CD14-positive monocyte (primary cell): ENCODE data around the gene P2RY6. TPM values are rescaled to one million over a fixed set of nuclear protein-coding genes. Genes with fewer than 3 reads are reported as not detected.

ENCODE experiments used
- DNase-seq, 3 donors: peaks; one replicate each; pipeline ENCODE4 v3.0.0-alpha.2; 2011 to 2022
- H2AFZ ChIP-seq: 2 replicates; pipeline ENCODE4 v1.6.0; 2012; ENCODE audit warnings: mild to moderate bottlenecking, low read depth, low read length, inconsistent platforms; ENCODE audit not compliant: insufficient read depth, poor library complexity, severe bottlenecking
- H3K27ac ChIP-seq, 2 donors: 1 replicate in 1 of 2; 2 replicates in 1 of 2; pipeline ENCODE4 v1.5.1; 2012 to 2013; ENCODE audit warnings: low read length in 2 of 2, control low read depth in 1 of 2, inconsistent platforms in 1 of 2, low read depth in 1 of 2, mild to moderate bottlenecking in 1 of 2
- H3K27me3 ChIP-seq, 2 donors: one replicate each; pipeline versions ENCODE4 v1.6.0 to v1.6.1; 2011 to 2013; ENCODE audit warnings: low read length in 2 of 2; ENCODE audit not compliant: control insufficient read depth in 2 of 2, insufficient read depth in 2 of 2
- H3K36me3 ChIP-seq, 2 donors: replicated peaks in 1 of 2; 1 replicate in 1 of 2; 2 replicates in 1 of 2; pipeline versions ENCODE4 v1.5.1 to v1.6.1; 2012 to 2013; ENCODE audit warnings: low read length in 2 of 2, control low read depth in 1 of 2, inconsistent platforms in 1 of 2, mild to moderate bottlenecking in 1 of 2; ENCODE audit not compliant: insufficient read depth in 2 of 2, control insufficient read depth in 1 of 2
- H3K4me1 ChIP-seq, 2 donors: 1 replicate in 1 of 2; 2 replicates in 1 of 2; pipeline versions ENCODE4 v1.5.1 to v1.6.1; 2012 to 2013; ENCODE audit warnings: low read length in 2 of 2, control low read depth in 1 of 2, inconsistent platforms in 1 of 2, mild to moderate bottlenecking in 1 of 2, moderate library complexity in 1 of 2; ENCODE audit not compliant: insufficient read depth in 2 of 2, control insufficient read depth in 1 of 2
- H3K4me2 ChIP-seq: replicated peaks from 2 replicates; pipeline ENCODE3; 2012; ENCODE audit warnings: low read length, moderate library complexity, mild to moderate bottlenecking; ENCODE audit not compliant: poor library complexity, severe bottlenecking; ENCODE audit errors: extremely low read depth
- H3K4me3 ChIP-seq, 3 experiments: fragments of 200-600 bp in 1 of 3; sonication (generic) in 1 of 3; replicated peaks in 1 of 3; 1 replicate in 2 of 3; 2 replicates in 1 of 3; pipeline ENCODE4 v1.5.1; 2011 to 2013; ENCODE audit warnings: low read length in 3 of 3, mild to moderate bottlenecking in 3 of 3, control low read depth in 2 of 3, low read depth in 2 of 3, inconsistent platforms in 1 of 3, moderate library complexity in 1 of 3
- H3K79me2 ChIP-seq: 2 replicates; pipeline ENCODE4 v1.6.0; 2012; ENCODE audit warnings: mild to moderate bottlenecking, control low read depth, inconsistent platforms, low read length, moderate library complexity; ENCODE audit not compliant: insufficient read depth
- H3K9ac ChIP-seq: 2 replicates; pipeline ENCODE4 v1.6.0; 2017; ENCODE audit warnings: low read length, mild to moderate bottlenecking; ENCODE audit not compliant: insufficient read depth, poor library complexity, severe bottlenecking
- H3K9me3 ChIP-seq, 2 donors: replicated peaks in 1 of 2; 1 replicate in 1 of 2; 2 replicates in 1 of 2; pipeline versions ENCODE4 v1.5.1 to v1.6.1; 2012 to 2013; ENCODE audit warnings: low read length in 2 of 2, control low read depth in 1 of 2; ENCODE audit not compliant: control insufficient read depth in 1 of 2, insufficient read depth in 1 of 2
- H4K20me1 ChIP-seq: 2 replicates; pipeline ENCODE4 v1.6.0; 2012; ENCODE audit warnings: mild to moderate bottlenecking, low read length, control low read depth, moderate library complexity; ENCODE audit not compliant: insufficient read depth
- H3K27ac Mint-ChIP-seq, 7 donors: one replicate each; pipeline ENCODE4 v1.8.0; 2020; ENCODE audit warnings: mild to moderate bottlenecking in 7 of 7, mixed read lengths in 7 of 7, moderate library complexity in 6 of 7, inconsistent platforms in 2 of 7
- H3K27me3 Mint-ChIP-seq, 3 donors: one replicate each; pipeline ENCODE4 v1.8.0; 2021 to 2022; ENCODE audit warnings: low read depth in 3 of 3, mild to moderate bottlenecking in 3 of 3, mixed read lengths in 3 of 3, moderate library complexity in 3 of 3, inconsistent platforms in 1 of 3
- H3K36me3 Mint-ChIP-seq, 2 donors: one replicate each; pipeline ENCODE4 v1.8.0; 2020; ENCODE audit warnings: mixed read lengths in 2 of 2, inconsistent platforms in 1 of 2, mild to moderate bottlenecking in 1 of 2
- H3K4me1 Mint-ChIP-seq: one replicate; pipeline ENCODE4 v1.8.0; 2020; ENCODE audit warnings: mild to moderate bottlenecking, mixed read lengths
- H3K4me3 Mint-ChIP-seq, 2 donors: one replicate each; pipeline ENCODE4 v1.8.0; 2020; ENCODE audit warnings: mild to moderate bottlenecking in 2 of 2, mixed read lengths in 2 of 2, moderate library complexity in 1 of 2
- H3K9me3 Mint-ChIP-seq, 7 donors: one replicate each; pipeline ENCODE4 v1.8.0; 2020 to 2022; ENCODE audit warnings: mixed read lengths in 7 of 7, mild to moderate bottlenecking in 6 of 7, moderate library complexity in 6 of 7, inconsistent platforms in 2 of 7
- WGBS: methylation state at CpG from one replicate; pipeline ENCODE4 v1.1.5; 2013; ENCODE audit warnings: missing lambda C conversion rate; ENCODE audit not compliant: insufficient coverage; 5-methylcytosine and 5-hydroxymethylcytosine counted together
- intact Hi-C, 2 donors: fragments of 100-400 bp; cut with micrococcal nuclease; formaldehyde crosslinking; loops; one replicate each; pipeline versions ENCODE4 v1.15.0 to v1.15.1; 2023
- polyA plus RNA-seq, 3 donors: library from polyadenylated mRNA; depleted of rRNA in 1 of 3; unstranded in 2 of 3; stranded (reverse) in 1 of 3; fragments of 300-500 nt in 2 of 3; fragments of >200 nt in 1 of 3; fragmentation: Illumina TruSeq in 2 of 3; gene quantifications; 1 replicate in 2 of 3; 2 replicates in 1 of 3; pipeline ENCODE4 v1.2.3, GENCODE V29; 2012 to 2021
- TF ChIP-seq, protein P1 (sequence below): fragments of 200-600 bp; IDR thresholded peaks from one replicate; pipeline ENCODE4 v1.8.0; 2022; ENCODE audit warnings: antibody characterized with exemption, mild to moderate bottlenecking

P2RY6 gene
- polyA plus RNA-seq, 3 donors: 1.7 to 5.1 (median 1.8) TPM

DNA sequence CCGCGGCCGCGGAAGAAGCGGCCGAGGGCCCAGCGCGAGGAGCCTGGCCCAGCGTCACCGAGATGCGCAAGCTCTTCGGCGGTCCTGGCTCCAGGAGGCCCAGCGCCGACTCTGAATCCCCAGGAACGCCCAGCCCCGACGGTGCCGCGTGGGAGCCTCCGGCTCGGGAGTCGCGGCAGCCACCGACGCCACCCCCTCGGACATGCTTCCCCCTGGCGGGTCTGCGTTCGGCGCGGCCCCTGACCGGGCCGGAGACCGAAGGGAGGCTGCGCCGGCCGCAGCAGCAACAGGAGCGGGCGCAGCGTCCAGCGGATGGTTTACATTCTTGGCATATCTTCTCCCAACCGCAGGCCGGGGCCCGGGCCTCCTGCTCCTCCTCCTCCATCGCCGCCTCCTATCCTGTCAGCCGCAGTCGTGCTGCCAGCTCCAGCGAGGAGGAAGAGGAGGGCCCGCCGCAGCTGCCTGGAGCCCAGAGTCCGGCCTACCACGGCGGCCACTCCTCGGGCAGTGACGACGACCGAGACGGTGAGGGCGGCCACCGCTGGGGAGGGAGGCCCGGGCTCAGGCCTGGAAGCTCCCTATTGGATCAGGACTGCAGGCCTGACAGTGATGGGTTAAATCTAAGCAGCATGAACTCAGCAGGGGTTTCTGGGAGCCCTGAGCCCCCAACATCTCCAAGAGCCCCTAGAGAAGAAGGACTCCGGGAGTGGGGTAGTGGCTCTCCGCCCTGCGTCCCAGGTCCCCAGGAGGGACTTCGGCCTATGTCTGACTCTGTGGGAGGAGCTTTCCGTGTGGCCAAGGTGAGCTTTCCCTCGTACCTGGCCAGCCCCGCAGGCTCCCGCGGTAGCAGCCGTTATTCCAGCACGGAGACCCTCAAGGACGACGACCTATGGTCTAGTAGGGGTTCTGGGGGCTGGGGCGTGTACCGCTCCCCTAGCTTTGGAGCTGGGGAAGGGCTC lies 37.1 kb downstream of the P2RY6 start:
- TF ChIP-seq, protein P1, sequence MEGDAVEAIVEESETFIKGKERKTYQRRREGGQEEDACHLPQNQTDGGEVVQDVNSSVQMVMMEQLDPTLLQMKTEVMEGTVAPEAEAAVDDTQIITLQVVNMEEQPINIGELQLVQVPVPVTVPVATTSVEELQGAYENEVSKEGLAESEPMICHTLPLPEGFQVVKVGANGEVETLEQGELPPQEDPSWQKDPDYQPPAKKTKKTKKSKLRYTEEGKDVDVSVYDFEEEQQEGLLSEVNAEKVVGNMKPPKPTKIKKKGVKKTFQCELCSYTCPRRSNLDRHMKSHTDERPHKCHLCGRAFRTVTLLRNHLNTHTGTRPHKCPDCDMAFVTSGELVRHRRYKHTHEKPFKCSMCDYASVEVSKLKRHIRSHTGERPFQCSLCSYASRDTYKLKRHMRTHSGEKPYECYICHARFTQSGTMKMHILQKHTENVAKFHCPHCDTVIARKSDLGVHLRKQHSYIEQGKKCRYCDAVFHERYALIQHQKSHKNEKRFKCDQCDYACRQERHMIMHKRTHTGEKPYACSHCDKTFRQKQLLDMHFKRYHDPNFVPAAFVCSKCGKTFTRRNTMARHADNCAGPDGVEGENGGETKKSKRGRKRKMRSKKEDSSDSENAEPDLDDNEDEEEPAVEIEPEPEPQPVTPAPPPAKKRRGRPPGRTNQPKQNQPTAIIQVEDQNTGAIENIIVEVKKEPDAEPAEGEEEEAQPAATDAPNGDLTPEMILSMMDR: no peak
- Histone ChIP-seq H3K9me3 (no peaks in the 10 kb centered on the region), H3K4me1 (peaks cover 38 to 47% of the 10 kb centered on the region in 2 donors), H4K20me1 (no peaks in the 10 kb centered on the region), H3K27ac (no peak overlapping the region), H3K27me3 (peaks cover 0 to 15% of the 10 kb centered on the region in 2 donors), H3K36me3 (no peaks in the 10 kb centered on the region), H3K79me2 (no peaks in the 10 kb centered on the region), H2AFZ (peak overlapping the region; percentile 85), H3K4me2 (peak overlapping the region; percentile 83), H3K9ac (peak overlapping the region; percentile 52), H3K4me3 (peak overlapping the region; percentile 12 to 78 (median 18))
- Mint-ChIP-seq H3K4me1 (peaks cover 34% of the 10 kb centered on the region), H3K9me3 (peaks cover 0 to 5% (median 1%) of the 10 kb centered on the region in 7 donors), H3K36me3 (peaks cover 0 to 6% of the 10 kb centered on the region in 2 donors), H3K27me3 (peaks cover 13 to 31% (median 17%) of the 10 kb centered on the region in 3 donors), H3K4me3 (peak overlapping the region; percentile 69 to 71), H3K27ac (peak overlapping the region in 1 of 7 donors; percentile 25)
- intact Hi-C loops: loop anchor here (5.0 to 10.0 kb wide), 2 partner anchors 78 to 86 kb away; no protein-coding TSS in a partner anchor
- 5% methylated on average over 70 of the region's 78 CpGs for WGBS
- peak; percentile 56 to 69 (median 57) for DNase-seq

DNA sequence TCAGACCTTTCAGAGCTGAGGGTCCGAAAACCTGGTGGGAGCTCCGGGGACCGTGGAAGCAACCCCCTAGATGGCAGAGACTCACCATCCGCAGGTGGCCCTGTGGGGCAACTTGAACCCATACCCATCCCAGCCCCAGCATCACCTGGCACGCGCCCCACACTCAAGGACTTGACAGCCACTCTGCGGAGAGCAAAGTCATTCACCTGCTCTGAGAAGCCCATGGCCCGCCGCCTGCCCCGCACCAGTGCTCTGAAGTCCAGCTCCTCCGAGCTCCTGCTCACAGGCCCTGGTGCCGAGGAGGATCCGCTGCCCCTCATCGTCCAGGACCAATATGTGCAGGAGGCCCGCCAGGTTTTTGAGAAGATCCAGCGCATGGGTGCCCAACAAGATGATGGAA lies 37.9 kb downstream of the P2RY6 start:
- TF ChIP-seq, protein P1: no peak
- H3K79me2 ChIP-seq: no peaks in the 10 kb centered on the region
- no peaks in the 10 kb centered on the region for H3K36me3 ChIP-seq
- Mint-ChIP-seq H3K4me1 (peaks cover 40% of the 10 kb centered on the region), H3K36me3 (peaks cover 0 to 6% of the 10 kb centered on the region in 2 donors), H3K4me3 (peak overlapping the region in 1 of 2 donors; percentile 71), H3K27me3 (peaks cover 13 to 31% (median 17%) of the 10 kb centered on the region in 3 donors), H3K9me3 (peaks cover 0 to 5% (median 1%) of the 10 kb centered on the region in 7 donors), H3K27ac (peak overlapping the region in 1 of 7 donors; percentile 58)
- 95% methylated on average over 16 of the region's 16 CpGs for WGBS
- H3K4me2 ChIP-seq: no peak overlapping the region
- intact Hi-C loops: no loop called here
- H3K9ac ChIP-seq: no peak overlapping the region
- peaks cover 0 to 15% of the 10 kb centered on the region in 2 donors for H3K27me3 ChIP-seq
- peaks cover 38 to 53% of the 10 kb centered on the region in 2 donors for H3K4me1 ChIP-seq
- no peaks in the 10 kb centered on the region for H4K20me1 ChIP-seq
- H2AFZ ChIP-seq: no peak overlapping the region
- H3K27ac ChIP-seq: no peak overlapping the region
- no peaks in the 10 kb centered on the region for H3K9me3 ChIP-seq
- no peak overlapping the region for H3K4me3 ChIP-seq
- DNase-seq: no peak
